GM21717 (cell line): ENCODE data around the gene C2orf80.
"Not testable (repeated sequence)": the region's sequence is repeated elsewhere in the genome, so short reads cannot be mapped to it uniquely, and the experiment has no call there.

ENCODE experiments used
- ATAC-seq: cut with Tn5 transposase; IDR thresholded peaks from one replicate; pipeline ENCODE4 v1.9.1; 2021; ENCODE audit warnings: mild to moderate bottlenecking, moderate library complexity; ENCODE audit not compliant: unreplicated experiment

C2orf80 gene

DNA sequence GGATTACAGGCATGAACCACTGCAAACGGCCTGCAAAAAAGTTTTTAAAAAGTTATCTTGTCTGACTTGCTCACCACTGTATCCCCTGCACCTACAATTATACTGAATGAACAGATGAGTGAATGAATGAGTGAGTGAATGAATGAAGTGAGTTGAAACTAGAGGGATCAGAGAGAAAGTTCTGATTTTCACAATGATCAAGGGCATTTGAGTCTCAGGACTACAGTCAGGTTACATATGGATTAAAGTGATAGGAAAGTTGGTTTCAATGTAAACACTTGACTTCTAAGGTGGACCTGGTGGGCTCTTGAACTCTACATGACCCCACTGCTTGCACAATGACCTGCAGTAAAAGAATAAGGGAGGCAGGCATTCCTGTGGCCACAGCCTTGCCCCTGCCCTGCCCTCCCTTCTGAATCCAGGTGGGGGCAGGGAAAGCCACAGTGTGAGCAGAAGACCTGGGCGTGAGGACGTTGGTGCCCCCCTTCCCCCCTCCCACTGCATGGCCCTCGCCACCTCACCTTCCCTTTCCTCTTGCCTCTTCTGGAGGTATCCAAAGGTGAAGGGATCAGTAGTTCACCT, 10.7 kb downstream of the C2orf80 start:
- ATAC-seq: no peak

DNA sequence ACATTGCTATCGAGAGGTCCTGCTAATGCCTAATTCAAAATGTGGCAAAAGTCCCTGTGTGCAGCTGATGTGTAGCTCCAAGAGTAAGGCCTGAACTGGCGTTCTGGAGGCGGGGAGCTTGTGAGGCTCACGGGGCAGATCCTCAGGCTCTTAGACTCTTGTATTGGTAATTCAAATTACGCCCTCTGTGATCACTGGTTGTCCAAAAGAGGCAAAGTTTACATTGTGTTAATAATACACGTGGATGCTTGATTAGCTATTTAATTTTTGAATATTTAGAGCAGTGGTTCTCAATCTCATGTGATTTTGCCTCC, 14.0 kb downstream of the C2orf80 start:
- no peak for ATAC-seq

DNA sequence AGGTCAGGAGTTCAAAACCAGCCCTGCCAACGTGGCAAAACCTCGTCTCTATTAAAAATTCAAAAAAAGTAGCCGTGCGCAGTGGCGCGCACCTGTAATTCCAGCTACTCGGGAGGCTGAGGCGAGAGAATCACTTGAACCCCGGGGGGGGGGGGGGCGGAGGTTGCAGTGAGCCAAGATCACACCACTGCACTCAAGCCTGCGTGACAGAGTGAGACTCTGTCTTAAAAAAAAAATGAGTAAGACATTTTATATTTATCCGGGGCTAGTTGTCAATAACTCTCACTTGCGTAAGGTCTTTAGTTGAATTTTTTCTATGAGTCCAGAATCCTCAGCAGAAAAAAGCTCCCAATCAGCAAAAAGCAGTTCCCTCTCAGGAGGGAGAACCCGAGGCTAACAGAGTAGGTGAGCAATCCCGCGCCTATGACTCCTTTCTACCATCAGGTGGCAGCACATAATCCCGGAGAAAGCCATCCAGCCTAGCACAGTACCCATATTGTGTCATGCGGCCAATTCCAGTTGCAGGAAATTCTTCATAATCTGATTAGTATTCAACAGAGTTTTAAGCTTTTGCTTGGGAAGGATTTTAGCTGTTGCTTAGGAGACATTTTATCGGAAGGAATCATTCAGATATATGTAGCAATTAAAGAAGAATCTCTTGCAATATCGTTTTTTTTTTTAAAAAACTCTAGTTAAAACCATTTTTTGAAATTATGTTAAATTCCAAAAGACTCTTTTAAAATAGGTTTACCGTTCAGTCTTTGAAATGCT, 14.6 kb downstream of the C2orf80 start:
- peak; percentile 98 for ATAC-seq

DNA sequence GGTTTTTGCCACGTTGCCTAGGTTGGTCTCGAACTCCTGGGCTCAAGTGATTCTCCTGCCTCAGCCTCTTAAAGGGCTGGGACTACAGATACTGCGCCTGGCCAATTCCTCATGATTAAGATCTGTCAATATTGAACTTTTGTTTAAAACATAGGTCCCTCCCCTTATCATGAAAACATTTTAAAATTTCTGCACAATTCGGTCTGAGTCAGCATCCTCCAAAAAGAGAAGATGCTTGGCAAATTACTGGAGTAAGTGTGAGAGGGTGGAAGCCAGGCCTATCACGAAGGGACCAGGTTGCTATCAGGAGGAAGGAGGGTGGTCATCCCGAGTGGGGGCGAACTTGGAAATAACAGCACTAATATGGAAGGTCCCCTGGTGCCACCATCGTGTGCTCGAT, 15.7 kb downstream of the C2orf80 start:
- ATAC-seq: no peak

DNA sequence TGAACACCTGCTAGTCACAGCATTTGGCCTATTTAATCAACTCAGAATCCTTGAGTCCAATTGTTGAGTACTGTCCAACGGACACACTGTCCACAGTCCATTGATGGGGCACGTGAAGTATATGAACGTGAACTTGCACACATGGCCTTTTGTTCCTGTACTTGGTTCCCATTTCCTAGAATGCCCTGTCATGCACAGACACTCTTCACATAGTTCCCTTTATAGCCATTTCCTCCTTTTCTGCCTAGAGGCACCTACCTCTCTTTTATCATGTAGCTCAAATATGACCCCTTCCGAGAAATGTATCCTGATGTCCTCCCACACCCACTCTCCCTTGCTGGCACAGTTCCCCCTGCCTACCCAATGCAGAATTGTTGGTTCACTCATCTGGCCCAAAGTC, 17.7 kb downstream of the C2orf80 start:
- no peak for ATAC-seq

DNA sequence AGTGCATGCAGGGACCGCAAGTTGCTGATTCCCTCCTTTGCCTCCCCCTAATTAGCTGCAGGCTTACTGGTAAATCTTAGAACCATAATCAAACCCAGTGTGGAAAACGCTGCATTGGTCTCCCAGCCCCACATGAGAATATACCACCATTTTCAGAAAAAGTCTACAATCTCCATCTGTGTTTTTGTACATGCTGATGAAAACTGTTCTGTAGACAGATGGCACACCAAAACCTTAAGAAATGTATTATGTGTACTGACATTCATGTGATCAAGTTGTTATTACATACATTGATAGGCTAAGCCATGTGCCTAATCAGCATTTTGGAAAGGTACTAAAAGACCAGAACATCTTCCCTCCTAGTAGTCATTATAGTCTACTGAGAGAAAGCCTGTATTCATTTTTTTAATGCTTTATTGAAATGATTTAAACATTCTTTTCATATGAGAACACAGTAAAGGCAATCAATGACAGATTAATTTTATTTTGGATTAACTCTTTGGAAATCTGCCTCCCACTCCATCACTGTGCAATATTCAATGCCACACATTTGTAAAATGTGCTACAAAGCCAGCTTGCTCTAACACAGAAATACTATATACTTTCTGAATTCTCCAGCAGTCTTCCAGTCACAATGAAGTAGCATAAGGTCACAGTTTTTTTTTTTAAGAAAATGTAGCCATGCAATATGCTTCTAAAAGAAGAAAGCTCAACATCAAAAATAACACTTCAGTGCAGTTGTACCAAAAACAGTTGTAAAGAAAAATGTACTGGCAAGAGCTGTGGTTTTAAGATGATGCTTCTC, 24.7 kb downstream of the C2orf80 start:
- no peak for ATAC-seq

DNA sequence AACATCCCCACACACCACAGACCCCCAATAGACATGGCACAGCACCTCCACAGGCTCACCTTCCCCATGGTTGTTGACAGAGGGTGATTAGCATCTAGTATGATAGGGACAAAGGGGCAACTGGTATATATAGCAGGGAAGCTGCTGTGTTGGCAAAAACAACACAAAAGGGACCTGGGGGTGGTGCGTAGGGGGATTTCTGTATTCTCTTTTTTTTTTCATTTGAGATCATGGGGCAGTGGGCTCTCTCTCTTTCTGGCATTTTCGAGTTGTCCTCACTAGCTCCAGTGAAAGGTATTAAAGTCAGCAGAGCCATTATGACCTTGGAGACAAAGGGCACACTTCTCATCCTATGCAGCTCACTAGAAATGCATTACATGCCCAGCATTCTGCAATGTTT, 26.3 kb downstream of the C2orf80 start, which contains the start of gene CRYGA:
CRYGA (minus strand) TSS at position 101 of the 400 bp plus-strand sequence; CDS start at position 68, 33 bp downstream.
- ATAC-seq: no peak

DNA sequence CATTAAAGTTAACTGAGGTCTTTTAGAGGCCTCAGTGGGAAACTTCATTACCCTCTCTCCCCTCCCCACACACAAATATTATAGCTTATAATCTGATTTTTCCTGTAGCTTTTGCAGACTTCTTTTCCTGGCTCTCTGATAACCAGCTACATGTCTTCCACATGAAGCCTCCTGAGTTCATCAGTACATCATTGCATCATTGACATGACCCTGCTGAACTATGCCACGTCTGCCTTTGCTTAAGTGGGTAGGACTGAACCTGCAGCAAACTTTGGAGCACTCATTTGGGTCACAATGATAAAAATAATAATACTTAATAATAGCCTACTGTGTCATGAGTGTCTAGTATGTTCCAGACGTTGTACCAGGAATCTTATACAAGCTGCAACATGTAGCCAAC, 33.4 kb downstream of the C2orf80 start:
- no peak for ATAC-seq

DNA sequence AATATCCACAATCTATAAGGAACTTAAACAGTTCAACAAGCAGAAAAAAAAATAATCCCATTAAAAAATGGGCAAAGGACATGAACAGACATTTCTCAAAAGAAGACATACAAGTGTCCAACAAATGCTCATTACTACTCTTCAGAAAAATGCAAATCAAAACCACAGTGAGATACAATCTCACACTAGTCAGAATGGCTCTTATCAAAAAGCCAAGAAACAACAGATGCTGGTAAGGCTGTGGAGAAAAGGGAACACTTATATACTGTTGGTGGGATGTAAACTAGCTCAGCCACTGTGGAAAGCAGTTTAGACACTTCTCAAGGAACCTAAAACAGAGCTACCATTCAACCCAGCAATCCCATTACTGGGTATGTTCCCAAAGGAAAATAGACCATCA, 36.7 kb downstream of the C2orf80 start:
- ATAC-seq: no peak

DNA sequence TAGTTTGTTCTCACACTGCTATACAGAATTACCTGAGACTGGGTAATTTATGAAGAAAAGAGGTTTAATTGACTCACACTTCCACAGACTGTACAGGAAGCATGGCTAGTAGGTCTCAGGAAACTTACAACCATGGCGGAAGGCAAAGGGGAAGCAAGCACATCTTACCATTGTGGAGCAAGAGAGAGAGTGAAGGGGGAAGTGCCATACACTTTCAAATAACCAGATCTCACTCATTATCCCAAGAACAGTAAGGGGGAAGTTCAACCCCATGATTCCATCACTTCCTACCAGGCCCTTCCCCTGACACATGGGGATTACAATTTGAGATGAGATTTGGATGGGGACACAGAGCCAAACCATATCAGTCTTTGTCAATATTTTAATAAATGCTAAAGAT, 38.9 kb downstream of the C2orf80 start:
- no peak for ATAC-seq

DNA sequence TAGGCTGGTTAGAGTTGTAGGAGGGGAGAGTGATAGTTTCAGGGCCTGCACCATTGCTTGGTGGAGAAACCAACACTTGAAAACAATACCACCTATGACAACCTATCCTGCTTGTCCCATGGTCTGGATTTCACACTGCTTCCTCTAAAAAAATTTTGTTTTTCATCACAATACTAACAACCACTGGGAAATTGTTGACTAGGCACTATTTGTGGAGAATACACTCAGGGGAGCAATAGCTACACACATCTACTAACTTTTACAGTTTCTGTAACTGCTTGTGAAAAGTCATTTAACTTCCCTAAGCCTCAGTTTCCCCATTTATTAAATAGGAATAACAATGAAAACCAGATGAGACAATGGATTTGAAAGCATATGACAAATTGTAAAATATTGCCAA, 39.7 kb downstream of the C2orf80 start:
- no peak for ATAC-seq

DNA sequence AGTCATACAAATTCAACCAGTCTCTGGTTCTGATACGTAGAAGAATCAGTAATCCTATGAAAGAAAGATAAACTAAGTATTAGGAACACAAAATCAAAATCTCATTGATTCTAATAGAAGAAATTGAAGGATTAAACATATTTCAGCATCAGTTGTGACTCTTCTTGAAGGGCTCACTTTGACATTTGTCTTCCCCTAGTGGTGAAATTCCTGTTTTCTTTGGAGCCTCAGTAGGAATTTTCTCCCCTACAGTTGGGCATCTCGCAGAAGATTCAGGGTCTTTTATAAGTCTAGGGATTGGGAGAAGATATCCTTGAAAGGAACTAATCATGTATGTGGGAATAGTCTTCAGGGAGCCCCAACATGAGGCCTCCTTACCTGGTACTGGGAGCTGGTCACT, 41.0 kb downstream of the C2orf80 start:
- no peak for ATAC-seq

DNA sequence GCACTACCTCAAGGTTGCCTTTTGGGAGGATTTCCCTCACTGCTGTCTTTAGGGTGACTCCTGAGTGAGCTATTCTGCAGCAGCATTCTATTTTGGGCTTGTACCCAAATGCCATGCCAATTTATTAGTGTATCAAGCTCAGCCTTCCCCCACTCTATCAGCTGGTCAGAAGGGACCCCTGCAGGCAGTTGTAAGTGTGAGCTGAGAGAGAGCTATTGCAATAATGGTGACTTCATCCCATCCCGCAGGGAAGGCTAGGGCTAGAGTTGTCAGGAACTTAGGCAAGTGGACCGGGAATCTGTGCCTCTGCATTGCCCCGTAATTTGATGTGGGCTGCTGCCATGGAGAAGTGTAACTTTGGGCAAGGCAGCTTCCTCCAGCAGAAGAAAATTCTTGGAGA, 42.1 kb downstream of the C2orf80 start:
- no peak for ATAC-seq

DNA sequence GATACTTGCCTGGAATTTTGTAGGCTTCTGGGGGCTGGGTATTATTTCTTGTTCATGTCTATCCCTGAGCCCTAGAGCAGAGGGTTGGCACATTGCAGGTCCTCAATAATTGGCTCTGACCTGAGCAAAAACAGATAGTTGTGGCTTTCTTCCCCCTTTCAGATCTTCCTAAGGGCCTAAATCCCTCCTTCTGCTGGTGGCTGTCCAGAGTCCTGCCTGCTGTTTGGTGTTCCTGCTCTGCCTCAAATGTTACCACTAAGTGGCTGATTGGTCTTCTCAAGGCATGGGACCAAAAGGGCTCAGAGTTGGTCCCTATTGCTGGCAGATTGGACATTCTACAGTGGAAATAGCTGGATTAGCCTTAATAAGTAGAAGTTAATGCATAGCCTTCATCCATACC, 42.8 kb downstream of the C2orf80 start:
- no peak for ATAC-seq

DNA sequence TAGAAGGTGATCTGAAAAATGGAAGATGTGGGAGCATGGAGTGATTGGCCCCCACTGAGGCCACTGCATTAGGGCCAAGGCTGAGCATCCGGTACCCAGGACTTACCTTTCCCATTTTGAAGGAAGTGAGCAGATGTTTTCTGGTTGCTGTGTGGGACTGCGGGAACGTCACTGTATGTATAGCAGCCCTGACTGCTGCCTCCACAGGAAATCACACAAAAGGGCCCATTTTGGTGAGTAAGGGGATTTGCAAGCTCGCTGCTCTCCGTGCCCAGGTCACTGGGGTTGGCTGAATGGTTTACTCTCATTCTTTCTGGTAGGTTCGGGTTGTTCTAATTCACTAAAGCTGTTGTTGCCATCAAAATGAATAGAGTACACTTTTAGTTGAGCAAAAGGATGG, 43.8 kb downstream of the C2orf80 start, which contains the start of gene CRYGB:
CRYGB (minus strand) TSS at position 153 of the 400 bp plus-strand sequence; CDS start at position 115, 38 bp downstream.
- ATAC-seq: no peak

DNA sequence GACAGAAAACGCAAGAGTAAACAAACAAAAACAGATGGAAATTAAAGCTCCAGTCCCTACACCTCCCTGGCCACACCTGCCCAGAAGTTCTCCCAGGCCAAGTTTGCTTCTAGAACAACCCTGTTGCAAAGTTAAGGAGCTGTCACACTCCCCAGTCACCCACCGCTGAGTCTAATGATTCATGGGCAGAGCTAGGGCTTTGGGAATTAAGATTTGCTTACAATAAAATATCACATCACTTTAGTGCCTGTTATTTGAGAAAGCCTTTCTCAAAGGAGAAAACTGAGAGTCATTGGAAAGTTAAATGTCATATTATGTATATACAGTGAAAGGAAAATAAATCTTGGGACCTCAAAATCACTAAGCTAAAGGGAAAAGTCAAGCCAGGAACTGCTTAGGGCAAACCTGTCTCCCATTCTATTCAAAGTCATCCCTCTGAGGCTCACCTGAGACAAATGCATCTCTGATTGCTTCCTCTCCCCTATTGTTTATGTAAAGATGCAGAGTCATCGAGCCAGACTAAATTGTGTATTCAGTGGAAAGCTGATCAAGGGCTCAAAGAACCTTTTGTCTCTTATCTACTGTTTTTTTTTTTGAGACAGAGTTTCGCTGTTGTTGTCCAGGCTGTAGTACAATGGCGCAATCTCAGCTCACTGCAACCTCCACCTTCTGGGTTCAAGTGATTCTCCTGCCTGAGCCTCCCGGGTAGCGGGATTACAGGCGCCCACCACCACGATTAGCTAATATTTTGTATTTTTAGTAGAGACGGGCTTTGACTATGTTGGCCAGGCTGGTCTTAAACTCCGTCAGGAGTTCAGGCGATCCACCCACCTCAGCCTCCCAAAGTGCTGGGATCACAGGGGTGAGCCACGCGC, 46.7 kb downstream of the C2orf80 start:
- no peak for ATAC-seq

DNA sequence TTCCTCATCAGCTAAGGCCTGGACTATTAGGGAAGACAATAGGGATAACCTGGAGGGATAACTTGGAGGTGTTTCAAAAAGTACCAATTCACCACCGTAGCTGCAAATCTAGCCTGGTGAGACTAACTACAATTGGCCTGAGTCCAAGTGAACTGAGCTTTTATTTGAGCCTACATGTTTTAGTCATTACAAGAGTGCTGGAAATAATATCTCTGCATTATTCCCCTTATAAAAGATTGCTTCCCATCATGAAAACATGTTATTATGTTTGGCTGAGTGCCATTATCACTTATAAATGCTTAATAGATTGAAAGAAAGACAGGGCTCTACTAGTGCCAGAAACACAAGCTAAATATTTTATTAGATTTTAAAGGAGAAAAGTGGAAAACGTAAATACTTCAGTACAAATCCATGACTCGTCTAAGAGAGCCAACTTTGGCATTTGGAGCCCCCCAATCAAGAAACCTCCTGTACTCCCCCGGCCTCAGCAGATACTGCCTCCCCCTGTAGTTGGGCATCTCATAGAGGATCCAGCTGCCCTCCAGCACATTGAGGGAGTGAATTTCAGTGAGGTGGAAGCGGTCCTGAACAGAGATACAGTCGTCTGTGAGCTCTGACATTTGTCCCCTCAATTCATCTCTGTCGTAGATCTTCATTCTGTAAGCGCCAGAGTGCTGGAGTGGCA, 47.4 kb downstream of the C2orf80 start:
- no peak for ATAC-seq

DNA sequence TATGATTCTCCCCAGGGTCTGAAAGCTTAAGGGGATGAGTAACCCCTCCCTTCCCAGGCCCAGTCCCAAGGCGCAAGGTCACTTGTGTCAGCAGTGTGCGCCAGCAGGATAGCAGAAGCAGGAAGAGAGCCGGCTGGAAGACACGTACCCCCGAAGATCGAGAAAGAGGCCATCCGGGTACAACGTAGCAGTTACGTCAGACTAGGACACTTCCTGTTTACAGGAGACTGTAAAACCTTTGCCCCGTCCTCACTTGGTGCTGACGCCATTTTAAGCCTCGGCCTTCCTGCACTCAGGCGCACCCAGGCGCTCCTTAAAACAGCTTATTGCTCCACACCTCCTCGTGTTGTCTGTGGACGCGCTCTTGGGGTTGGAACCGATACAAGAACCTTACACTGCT, 50.4 kb downstream of the C2orf80 start:
- no peak for ATAC-seq

DNA sequence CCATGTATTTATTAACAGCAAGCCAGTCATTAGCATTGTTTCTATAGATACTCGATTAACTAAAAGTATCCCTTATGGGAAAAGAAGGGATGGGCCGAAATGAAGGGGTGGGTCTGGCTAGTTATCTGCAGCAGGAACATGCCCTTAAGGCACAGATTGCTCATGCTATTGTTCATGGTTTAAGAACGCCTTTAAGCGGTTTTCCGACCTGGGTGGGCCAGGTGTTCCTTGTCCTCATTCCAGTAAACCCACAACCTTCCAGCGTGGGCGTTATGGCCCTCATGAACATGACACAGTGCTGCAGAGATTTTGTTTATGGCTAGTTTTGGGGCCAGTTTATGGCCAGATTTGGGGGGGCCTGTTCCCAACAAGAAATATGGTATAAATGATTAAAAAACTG, 51.5 kb downstream of the C2orf80 start:
- ATAC-seq: not testable (repeated sequence)

DNA sequence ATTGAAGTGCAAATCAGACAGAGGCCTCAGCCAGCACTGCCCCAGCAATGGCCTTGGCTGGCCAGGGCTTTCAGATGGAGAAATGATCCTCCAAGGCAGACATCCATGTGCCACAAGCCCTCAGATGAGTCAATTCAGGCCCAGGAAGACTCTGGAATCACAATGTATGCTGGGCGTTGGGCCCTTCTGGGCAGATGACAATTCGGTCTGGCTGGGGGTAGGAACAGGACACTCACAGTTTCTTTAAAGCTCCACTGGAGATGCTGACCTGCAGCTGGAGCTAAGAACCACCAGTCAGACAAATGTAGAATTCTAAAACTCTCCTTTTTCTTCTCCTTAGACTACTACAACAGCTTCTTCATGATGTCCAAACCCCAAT, 53.1 kb downstream of the C2orf80 start:
- no peak for ATAC-seq
